RPMI7951 (cell line): ENCODE results near the gene REV1. TPM values are rescaled to one million over a fixed set of nuclear protein-coding genes. Genes with fewer than 3 reads are reported as not detected.
A peak's percentile ranks its signal among the peaks of the same experiment; 100 is the strongest.
"Not testable (repeated sequence)": the region's sequence is repeated elsewhere in the genome, so short reads cannot be mapped to it uniquely, and the experiment has no call there.

ENCODE experiments used
- DNase-seq: peaks from one replicate; pipeline ENCODE4 v3.0.0-alpha.2; 2012; ENCODE audit warnings: low read depth
- total RNA-seq: library from RNA; depleted of rRNA; stranded (reverse); fragments of >200 nt; shearing (Covaris generic); gene quantifications from 2 replicates; pipeline ENCODE4 v1.2.3, GENCODE V29; 2014

REV1 gene
- total RNA-seq, 1 experiment from 2014 or later: 18.0 TPM

- no peak for DNase-seq
Measured at GRCh38 chr2:99404039-99404796, 85.6 kb downstream of the REV1 start.

- DNase-seq: no peak
Measured at GRCh38 chr2:99403524-99403923, 86.3 kb downstream of the REV1 start.

GRCh38 chr2:99403084-99403483, 86.7 kb downstream of the REV1 start:
- no peak for DNase-seq

GRCh38 chr2:99401841-99402240, 88.0 kb downstream of the REV1 start:
- DNase-seq: no peak

GRCh38 chr2:99399795-99400194, 90.0 kb downstream of the REV1 start:
- no peak for DNase-seq

- DNase-seq: peak; percentile 35
Measured at GRCh38 chr2:99399063-99399462, 90.8 kb downstream of the REV1 start.

- no peak for DNase-seq
Measured at GRCh38 chr2:99398303-99398702, 91.5 kb downstream of the REV1 start.

GRCh38 chr2:99397266-99397920, 92.4 kb downstream of the REV1 start:
- no peak for DNase-seq

- DNase-seq: no peak
Measured at GRCh38 chr2:99395589-99396130, 94.2 kb downstream of the REV1 start.

GRCh38 chr2:99389946-99390345, 99.9 kb downstream of the REV1 start:
- DNase-seq: no peak

GRCh38 chr2:99389371-99389770, 100.4 kb downstream of the REV1 start:
- DNase-seq: no peak

GRCh38 chr2:99388892-99389291, 100.9 kb downstream of the REV1 start:
- no peak for DNase-seq

GRCh38 chr2:99386011-99386410, 103.8 kb downstream of the REV1 start:
- DNase-seq: no peak

GRCh38 chr2:99382143-99382542, 107.7 kb downstream of the REV1 start:
- DNase-seq: no peak

GRCh38 chr2:99380376-99381010, 109.3 kb downstream of the REV1 start:
- DNase-seq: no peak

- DNase-seq: no peak
Measured at GRCh38 chr2:99377879-99378278, 111.9 kb downstream of the REV1 start.

- DNase-seq: no peak
Measured at GRCh38 chr2:99376254-99376864, 113.5 kb downstream of the REV1 start.

- no peak for DNase-seq
Measured at GRCh38 chr2:99374747-99375146, 115.1 kb downstream of the REV1 start.

GRCh38 chr2:99373144-99373543, 116.7 kb downstream of the REV1 start:
- DNase-seq: no peak

GRCh38 chr2:99368854-99369253, 121.0 kb downstream of the REV1 start:
- DNase-seq: not testable (repeated sequence)

- no peak for DNase-seq
Measured at GRCh38 chr2:99365661-99366060, 124.2 kb downstream of the REV1 start.

GRCh38 chr2:99356853-99357252, 133.0 kb downstream of the REV1 start:
- DNase-seq: no peak
